ENCODE data around the gene KRTAP22-1.

KRTAP22-1 gene

GRCh38 chr21:30613836-30614235 lies 12.9 kb downstream of the KRTAP22-1 start, which contains the start of gene KRTAP6-1:
KRTAP6-1 (minus strand) TSS chr21:30613930; CDS start chr21:30613904, 26 bp downstream.
- Histone ChIP-seq H4K91ac (ENCODE audit: low read depth, low read length) (no peak within 1 kb of the TSS), H2AK5ac (ENCODE audit: low read length) (no peak within 1 kb of the TSS), H3K79me2 (ENCODE audit: control insufficient read depth, insufficient read depth, low read length, poor library complexity) (no peaks in the 10 kb centered on the region), H3K4me3 (ENCODE audit: low read depth, low read length) (no peak within 1 kb of the TSS), H2BK12ac (ENCODE audit: low read length) (no peak within 1 kb of the TSS), H3K4me1 (ENCODE audit: control insufficient read depth in 1 of 2, insufficient read depth in 2 of 2, low read length in 2 of 2) (no peaks in the 10 kb centered on the region), H3K4me2 (ENCODE audit: low read length) (no peak within 1 kb of the TSS), H3K9ac (ENCODE audit: low read length) (no peak within 1 kb of the TSS), H3K9me3 (ENCODE audit: insufficient read depth, low read depth, low read length) (no peaks in the 10 kb centered on the region), H3K23ac (ENCODE audit: low read length) (no peak within 1 kb of the TSS), H3K27ac (ENCODE audit: low read depth, low read length) (no peak within 1 kb of the TSS), H3K18ac (ENCODE audit: low read length) (no peak within 1 kb of the TSS), H4K8ac (ENCODE audit: low read depth, low read length) (no peak within 1 kb of the TSS), H3K79me1 (ENCODE audit: low read length) (no peaks in the 10 kb centered on the region), H2BK120ac (ENCODE audit: insufficient read depth, low read length, poor library complexity) (no peak within 1 kb of the TSS), H4K12ac (ENCODE audit: low read depth, low read length) (no peak within 1 kb of the TSS), H3K4ac (ENCODE audit: low read depth, low read length) (no peak within 1 kb of the TSS), H3K36me3 (ENCODE audit: control insufficient read depth in 1 of 2, insufficient read depth in 2 of 2, low read length in 2 of 2) (no peaks in the 10 kb centered on the region), H2BK5ac (ENCODE audit: low read depth, low read length, poor library complexity) (no peak within 1 kb of the TSS), H3K14ac (ENCODE audit: low read length) (no peak within 1 kb of the TSS), H2AFZ (ENCODE audit: insufficient read depth, low read length, poor library complexity) (no peak within 1 kb of the TSS), H3K27me3 (ENCODE audit: insufficient read depth, low read length) (no peaks in the 10 kb centered on the region)
- no CpG with 5 or more reads among the region's 2 CpGs for WGBS (ENCODE audit: extremely low coverage, insufficient coverage, insufficient read length)
- DNase-seq = no peak

GRCh38 chr21:30615199-30615598 lies 14.3 kb downstream of the KRTAP22-1 start:
- Histone ChIP-seq H3K14ac (ENCODE audit: low read length) (no peak overlapping the region), H3K18ac (ENCODE audit: low read length) (no peak overlapping the region), H4K12ac (ENCODE audit: low read depth, low read length) (no peak overlapping the region), H3K9ac (ENCODE audit: low read length) (no peak overlapping the region), H3K9me3 (ENCODE audit: insufficient read depth, low read depth, low read length) (no peaks in the 10 kb centered on the region), H2BK12ac (ENCODE audit: low read length) (no peak overlapping the region), H4K91ac (ENCODE audit: low read depth, low read length) (no peak overlapping the region), H3K36me3 (ENCODE audit: control insufficient read depth in 1 of 2, insufficient read depth in 2 of 2, low read length in 2 of 2) (no peaks in the 10 kb centered on the region), H3K4me3 (ENCODE audit: low read depth, low read length) (no peak overlapping the region), H3K27ac (ENCODE audit: low read depth, low read length) (no peak overlapping the region), H2AFZ (ENCODE audit: insufficient read depth, low read length, poor library complexity) (no peak overlapping the region), H2BK120ac (ENCODE audit: insufficient read depth, low read length, poor library complexity) (no peak overlapping the region), H2AK5ac (ENCODE audit: low read length) (no peak overlapping the region), H4K8ac (ENCODE audit: low read depth, low read length) (no peak overlapping the region), H3K27me3 (ENCODE audit: insufficient read depth, low read length) (no peaks in the 10 kb centered on the region), H2BK5ac (ENCODE audit: low read depth, low read length, poor library complexity) (no peak overlapping the region), H3K79me2 (ENCODE audit: control insufficient read depth, insufficient read depth, low read length, poor library complexity) (no peaks in the 10 kb centered on the region), H3K4me1 (ENCODE audit: control insufficient read depth in 1 of 2, insufficient read depth in 2 of 2, low read length in 2 of 2) (no peaks in the 10 kb centered on the region), H3K79me1 (ENCODE audit: low read length) (no peaks in the 10 kb centered on the region), H3K23ac (ENCODE audit: low read length) (no peak overlapping the region), H3K4me2 (ENCODE audit: low read length) (no peak overlapping the region), H3K4ac (ENCODE audit: low read depth, low read length) (no peak overlapping the region)
- no peak for DNase-seq

GRCh38 chr21:30616125-30616524 lies 15.2 kb downstream of the KRTAP22-1 start, which contains the start of gene KRTAP20-1:
KRTAP20-1 (plus strand) TSS chr21:30616425; CDS start chr21:30616455, 30 bp downstream.
- no peak within 1 kb of the TSS for H3K27ac ChIP-seq (ENCODE audit: low read depth, low read length)
- H3K4ac ChIP-seq (ENCODE audit: low read depth, low read length) = no peak within 1 kb of the TSS
- H3K23ac ChIP-seq (ENCODE audit: low read length) = no peak within 1 kb of the TSS
- H3K4me2 ChIP-seq (ENCODE audit: low read length) = no peak within 1 kb of the TSS
- H2AFZ ChIP-seq (ENCODE audit: insufficient read depth, low read length, poor library complexity) = no peak within 1 kb of the TSS
- H2BK12ac ChIP-seq (ENCODE audit: low read length) = no peak within 1 kb of the TSS
- no peak within 1 kb of the TSS for H4K91ac ChIP-seq (ENCODE audit: low read depth, low read length)
- H3K9ac ChIP-seq (ENCODE audit: low read length) = no peak within 1 kb of the TSS
- H2BK5ac ChIP-seq (ENCODE audit: low read depth, low read length, poor library complexity) = no peak within 1 kb of the TSS
- no peak within 1 kb of the TSS for H4K8ac ChIP-seq (ENCODE audit: low read depth, low read length)
- no peaks in the 10 kb centered on the region for H3K79me2 ChIP-seq (ENCODE audit: control insufficient read depth, insufficient read depth, low read length, poor library complexity)
- H4K12ac ChIP-seq (ENCODE audit: low read depth, low read length) = no peak within 1 kb of the TSS
- H3K4me1 ChIP-seq (ENCODE audit: control insufficient read depth in 1 of 2, insufficient read depth in 2 of 2, low read length in 2 of 2) = no peaks in the 10 kb centered on the region
- H3K27me3 ChIP-seq (ENCODE audit: insufficient read depth, low read length) = no peaks in the 10 kb centered on the region
- H3K79me1 ChIP-seq (ENCODE audit: low read length) = no peaks in the 10 kb centered on the region
- H3K4me3 ChIP-seq (ENCODE audit: low read depth, low read length) = no peak within 1 kb of the TSS
- H2BK120ac ChIP-seq (ENCODE audit: insufficient read depth, low read length, poor library complexity) = no peak within 1 kb of the TSS
- no peaks in the 10 kb centered on the region for H3K9me3 ChIP-seq (ENCODE audit: insufficient read depth, low read depth, low read length)
- H3K18ac ChIP-seq (ENCODE audit: low read length) = no peak within 1 kb of the TSS
- H3K14ac ChIP-seq (ENCODE audit: low read length) = no peak within 1 kb of the TSS
- H2AK5ac ChIP-seq (ENCODE audit: low read length) = no peak within 1 kb of the TSS
- WGBS (ENCODE audit: extremely low coverage, insufficient coverage, insufficient read length) = no CpG with 5 or more reads among the region's 2 CpGs
- DNase-seq = peak in 1 of 2 donors; percentile 11
- H3K36me3 ChIP-seq (ENCODE audit: control insufficient read depth in 1 of 2, insufficient read depth in 2 of 2, low read length in 2 of 2) = no peaks in the 10 kb centered on the region

GRCh38 chr21:30620080-30620479 lies 19.2 kb downstream of the KRTAP22-1 start:
- H3K18ac ChIP-seq (ENCODE audit: low read length) = no peak overlapping the region
- H3K4me3 ChIP-seq (ENCODE audit: low read depth, low read length) = no peak overlapping the region
- H3K36me3 ChIP-seq (ENCODE audit: control insufficient read depth in 1 of 2, insufficient read depth in 2 of 2, low read length in 2 of 2) = no peaks in the 10 kb centered on the region
- no peaks in the 10 kb centered on the region for H3K27me3 ChIP-seq (ENCODE audit: insufficient read depth, low read length)
- H4K8ac ChIP-seq (ENCODE audit: low read depth, low read length) = no peak overlapping the region
- no peak overlapping the region for H2BK12ac ChIP-seq (ENCODE audit: low read length)
- peaks cover 1% of the 10 kb centered on the region for H3K9me3 ChIP-seq (ENCODE audit: insufficient read depth, low read depth, low read length)
- no peaks in the 10 kb centered on the region for H3K79me2 ChIP-seq (ENCODE audit: control insufficient read depth, insufficient read depth, low read length, poor library complexity)
- H4K12ac ChIP-seq (ENCODE audit: low read depth, low read length) = no peak overlapping the region
- H3K23ac ChIP-seq (ENCODE audit: low read length) = no peak overlapping the region
- no peak overlapping the region for H2BK5ac ChIP-seq (ENCODE audit: low read depth, low read length, poor library complexity)
- H2AK5ac ChIP-seq (ENCODE audit: low read length) = no peak overlapping the region
- no peak overlapping the region for H4K91ac ChIP-seq (ENCODE audit: low read depth, low read length)
- no peak overlapping the region for H2BK120ac ChIP-seq (ENCODE audit: insufficient read depth, low read length, poor library complexity)
- H3K4me2 ChIP-seq (ENCODE audit: low read length) = no peak overlapping the region
- H3K9ac ChIP-seq (ENCODE audit: low read length) = no peak overlapping the region
- no peaks in the 10 kb centered on the region for H3K4me1 ChIP-seq (ENCODE audit: control insufficient read depth in 1 of 2, insufficient read depth in 2 of 2, low read length in 2 of 2)
- H3K14ac ChIP-seq (ENCODE audit: low read length) = no peak overlapping the region
- H3K79me1 ChIP-seq (ENCODE audit: low read length) = no peaks in the 10 kb centered on the region
- no peak overlapping the region for H2AFZ ChIP-seq (ENCODE audit: insufficient read depth, low read length, poor library complexity)
- no peak for DNase-seq
- no peak overlapping the region for H3K27ac ChIP-seq (ENCODE audit: low read depth, low read length)
- no peak overlapping the region for H3K4ac ChIP-seq (ENCODE audit: low read depth, low read length)
